H9 (cell line): ENCODE data around the gene IMMP2L. TPM values are rescaled to one million over a fixed set of nuclear protein-coding genes. Genes with fewer than 3 reads are reported as not detected.

Experiments
- DNase-seq: peaks from one replicate; pipeline ENCODE4 v3.0.0-alpha.2; 2017
- H2AFZ ChIP-seq: one replicate; pipeline ENCODE4 v1.6.1; 2013; ENCODE audit warnings: mild to moderate bottlenecking, low read length, control low read depth, moderate library complexity
- H2AK5ac ChIP-seq: 2 replicates; pipeline ENCODE4 v1.6.1; 2013; ENCODE audit warnings: low read length, control low read depth, mixed read lengths; ENCODE audit not compliant: insufficient read length
- H2BK120ac ChIP-seq: one replicate; pipeline ENCODE4 v1.6.1; 2013; ENCODE audit warnings: low read depth, mild to moderate bottlenecking, low read length, control low read depth, inconsistent platforms; ENCODE audit not compliant: poor library complexity, severe bottlenecking
- H2BK12ac ChIP-seq: 2 replicates; pipeline ENCODE4 v1.6.1; 2013; ENCODE audit warnings: low read length, control low read depth, mixed read lengths, low read depth; ENCODE audit not compliant: insufficient read length
- H2BK15ac ChIP-seq: 2 replicates; pipeline ENCODE4 v1.6.1; 2013; ENCODE audit warnings: low read depth, low read length, control low read depth
- H2BK20ac ChIP-seq: one replicate; pipeline ENCODE4 v1.6.1; 2013; ENCODE audit warnings: low read depth, mild to moderate bottlenecking, low read length, control low read depth, inconsistent platforms; ENCODE audit not compliant: poor library complexity, severe bottlenecking
- H2BK5ac ChIP-seq: 2 replicates; pipeline ENCODE4 v1.6.1; 2013; ENCODE audit warnings: low read length, control low read depth, mixed read lengths; ENCODE audit not compliant: insufficient read length
- H3K14ac ChIP-seq: 2 replicates; pipeline ENCODE4 v1.6.1; 2013; ENCODE audit warnings: low read length, control low read depth; ENCODE audit not compliant: insufficient read depth
- H3K18ac ChIP-seq: 2 replicates; pipeline ENCODE4 v1.6.1; 2013; ENCODE audit warnings: low read depth, mild to moderate bottlenecking, mixed read lengths, low read length, control low read depth; ENCODE audit not compliant: insufficient read length
- H3K23ac ChIP-seq: 2 replicates; pipeline ENCODE4 v1.6.1; 2013; ENCODE audit warnings: low read length, control low read depth, mixed read lengths, low read depth; ENCODE audit not compliant: insufficient read length
- H3K23me2 ChIP-seq: 2 replicates; pipeline ENCODE4 v1.6.1; 2013; ENCODE audit warnings: low read depth, mild to moderate bottlenecking, mixed read lengths, low read length, control low read depth; ENCODE audit not compliant: insufficient read length, poor library complexity, severe bottlenecking
- H3K27ac ChIP-seq: 2 replicates; pipeline ENCODE4 v1.5.1; 2013; ENCODE audit warnings: low read length, control low read depth, mixed read lengths, low read depth; ENCODE audit not compliant: insufficient read length
- H3K27me3 ChIP-seq: 2 replicates; pipeline ENCODE4 v1.6.1; 2013; ENCODE audit warnings: low read length, control low read depth, inconsistent platforms; ENCODE audit not compliant: insufficient read depth
- H3K4ac ChIP-seq: 2 replicates; pipeline ENCODE4 v1.6.1; 2013; ENCODE audit warnings: low read depth, mild to moderate bottlenecking, control low read depth, inconsistent platforms, low read length, moderate library complexity
- H3K4me1 ChIP-seq: 2 replicates; pipeline ENCODE4 v1.6.1; 2013; ENCODE audit warnings: low read length, control low read depth, inconsistent platforms; ENCODE audit not compliant: insufficient read depth
- H3K4me2 ChIP-seq: 2 replicates; pipeline ENCODE4 v1.6.1; 2013; ENCODE audit warnings: low read length, control low read depth, mixed read lengths; ENCODE audit not compliant: insufficient read length, insufficient read depth
- H3K56ac ChIP-seq: 2 replicates; pipeline ENCODE4 v1.6.1; 2013; ENCODE audit warnings: low read depth, mild to moderate bottlenecking, mixed read lengths, low read length, control low read depth; ENCODE audit not compliant: insufficient read length
- H3K79me1 ChIP-seq: 2 replicates; pipeline ENCODE4 v1.6.1; 2013; ENCODE audit warnings: low read depth, mild to moderate bottlenecking, moderate library complexity, low read length, control low read depth, inconsistent platforms; ENCODE audit not compliant: insufficient read depth, poor library complexity, severe bottlenecking
- H3K79me2 ChIP-seq: 2 replicates; pipeline ENCODE4 v1.6.1; 2013; ENCODE audit warnings: low read length, control low read depth, inconsistent platforms; ENCODE audit not compliant: insufficient read depth
- H3K9ac ChIP-seq: 2 replicates; pipeline ENCODE4 v1.6.1; 2013; ENCODE audit warnings: low read length, control low read depth, mixed read lengths; ENCODE audit not compliant: insufficient read length; ENCODE audit errors: extremely low read depth
- H3K9me3 ChIP-seq: one replicate; pipeline ENCODE4 v1.6.1; 2013; ENCODE audit warnings: low read depth, low read length, inconsistent platforms; ENCODE audit not compliant: control insufficient read depth
- H3T11ph ChIP-seq: one replicate; pipeline ENCODE4 v1.6.1; 2013; ENCODE audit warnings: mild to moderate bottlenecking, low read length, control low read depth, inconsistent platforms
- H4K20me1 ChIP-seq: one replicate; pipeline ENCODE4 v1.6.1; 2013; ENCODE audit not compliant: control insufficient read depth, insufficient read length, insufficient read depth
- H4K5ac ChIP-seq: 2 replicates; pipeline ENCODE4 v1.6.1; 2013; ENCODE audit warnings: low read depth, mild to moderate bottlenecking, mixed read lengths, low read length, control low read depth; ENCODE audit not compliant: insufficient read length
- H4K8ac ChIP-seq: replicated peaks from 2 replicates; pipeline ENCODE4 v1.6.1; 2013; ENCODE audit warnings: low read length, control low read depth, mixed read lengths, low read depth; ENCODE audit not compliant: insufficient read length
- H4K91ac ChIP-seq: 2 replicates; pipeline ENCODE4 v1.6.1; 2013; ENCODE audit warnings: low read depth, mild to moderate bottlenecking, moderate library complexity, mixed read lengths, low read length, control low read depth; ENCODE audit not compliant: insufficient read length
- H3K27ac Mint-ChIP-seq, 3 experiments: 2 replicates in 2 of 3; 3 replicates in 1 of 3; pipeline ENCODE4 v1.8.0; 2020 to 2021; ENCODE audit warnings: mixed read lengths in 3 of 3, mild to moderate bottlenecking in 1 of 3, moderate library complexity in 1 of 3
- H3K27me3 Mint-ChIP-seq: 2 replicates; pipeline ENCODE4 v1.8.0; 2021; ENCODE audit warnings: low read depth, mild to moderate bottlenecking, moderate library complexity, mixed read lengths
- H3K36me3 Mint-ChIP-seq, 3 experiments: 2 replicates in 2 of 3; 3 replicates in 1 of 3; pipeline ENCODE4 v1.8.0; 2020 to 2021; ENCODE audit warnings: low read depth in 3 of 3, mixed read lengths in 3 of 3; ENCODE audit not compliant: insufficient read depth in 1 of 3
- H3K4me1 Mint-ChIP-seq, 2 experiments: 2 replicates each; pipeline ENCODE4 v1.8.0; 2020; ENCODE audit warnings: mixed read lengths in 2 of 2
- H3K4me3 Mint-ChIP-seq, 2 experiments: 2 replicates in 1 of 2; 3 replicates in 1 of 2; pipeline ENCODE4 v1.8.0; 2020 to 2021; ENCODE audit warnings: mild to moderate bottlenecking in 2 of 2, mixed read lengths in 2 of 2, moderate library complexity in 1 of 2
- H3K9me3 Mint-ChIP-seq, 2 experiments: 2 replicates in 1 of 2; 3 replicates in 1 of 2; pipeline ENCODE4 v1.8.0; 2020; ENCODE audit warnings: mild to moderate bottlenecking in 2 of 2, mixed read lengths in 2 of 2, moderate library complexity in 1 of 2
- WGBS: extraction: QIAGEN DNeasy Blood & Tissue Kit; methylation state at CpG from one replicate; pipeline ENCODE4 v1.1.7; 2013; ENCODE audit warnings: missing lambda C conversion rate, low lambda C conversion rate, mixed read lengths; ENCODE audit not compliant: insufficient read length; ENCODE audit errors: extremely low coverage; 5-methylcytosine and 5-hydroxymethylcytosine counted together
- total RNA-seq: library from RNA; stranded (reverse); gene quantifications from 2 replicates; pipeline ENCODE4 v1.2.1, GENCODE V29; 2021
- TF ChIP-seq, protein P1 (sequence below): fragments of 200-600 bp; sonication (generic); conservative IDR thresholded peaks from 3 replicates; pipeline ENCODE4 v1.8.0; 2021; ENCODE audit warnings: antibody characterized with exemption, mild to moderate bottlenecking

Gene IMMP2L
- total RNA-seq, 1 experiment from 2014 or later: 14.7 TPM

DNA sequence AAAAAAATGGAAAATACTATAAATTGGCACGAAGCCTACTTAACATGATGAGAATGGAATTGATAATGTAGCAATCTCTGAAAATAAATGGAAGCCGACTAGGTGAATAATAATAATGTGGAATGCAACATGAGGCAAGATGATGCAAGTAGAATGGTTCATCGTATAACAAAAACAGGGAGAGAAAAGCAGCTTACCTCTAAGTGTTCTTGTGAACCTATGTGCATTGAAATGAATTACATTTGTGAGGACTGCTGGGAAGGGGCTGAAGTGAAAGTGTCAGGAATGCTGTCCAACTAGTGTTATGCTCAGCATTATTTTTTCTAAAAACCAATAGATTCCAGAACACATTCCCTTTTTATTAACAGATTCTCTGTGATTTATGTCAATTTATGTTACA is 912.0 kb downstream of the IMMP2L start:
- no peaks in the 10 kb centered on the region for H3K79me2 ChIP-seq

More for the DNA sequence above, 912.0 kb downstream of the IMMP2L start:
- H3K27ac Mint-ChIP-seq: peak overlapping the region in 2 of 3 experiments; percentile 11 to 92; a peak in 3 of 7 replicates
- H3K36me3 Mint-ChIP-seq: peaks cover 0 to 1% (median 0%) of the 10 kb centered on the region in 3 experiments; a peak in 1 of 7 replicates
- H2BK15ac ChIP-seq: no peak overlapping the region
- H3K9me3 Mint-ChIP-seq: no peaks in the 10 kb centered on the region; a peak in 1 of 5 replicates
- H3K27me3 ChIP-seq: no peaks in the 10 kb centered on the region
- no peak overlapping the region for H2BK5ac ChIP-seq
- H4K20me1 ChIP-seq: no peaks in the 10 kb centered on the region
- no peak overlapping the region for H2AK5ac ChIP-seq
- H3K4me1 ChIP-seq: no peaks in the 10 kb centered on the region
- H3K79me1 ChIP-seq: no peaks in the 10 kb centered on the region
- no peaks in the 10 kb centered on the region for H3K23me2 ChIP-seq
- no peak overlapping the region for H3K56ac ChIP-seq
- no peak overlapping the region for H3K4ac ChIP-seq
- H3K18ac ChIP-seq: no peak overlapping the region
- H3K14ac ChIP-seq: no peak overlapping the region
- H2BK20ac ChIP-seq: no peak overlapping the region
- H3K23ac ChIP-seq: no peak overlapping the region
- TF ChIP-seq, protein P1, sequence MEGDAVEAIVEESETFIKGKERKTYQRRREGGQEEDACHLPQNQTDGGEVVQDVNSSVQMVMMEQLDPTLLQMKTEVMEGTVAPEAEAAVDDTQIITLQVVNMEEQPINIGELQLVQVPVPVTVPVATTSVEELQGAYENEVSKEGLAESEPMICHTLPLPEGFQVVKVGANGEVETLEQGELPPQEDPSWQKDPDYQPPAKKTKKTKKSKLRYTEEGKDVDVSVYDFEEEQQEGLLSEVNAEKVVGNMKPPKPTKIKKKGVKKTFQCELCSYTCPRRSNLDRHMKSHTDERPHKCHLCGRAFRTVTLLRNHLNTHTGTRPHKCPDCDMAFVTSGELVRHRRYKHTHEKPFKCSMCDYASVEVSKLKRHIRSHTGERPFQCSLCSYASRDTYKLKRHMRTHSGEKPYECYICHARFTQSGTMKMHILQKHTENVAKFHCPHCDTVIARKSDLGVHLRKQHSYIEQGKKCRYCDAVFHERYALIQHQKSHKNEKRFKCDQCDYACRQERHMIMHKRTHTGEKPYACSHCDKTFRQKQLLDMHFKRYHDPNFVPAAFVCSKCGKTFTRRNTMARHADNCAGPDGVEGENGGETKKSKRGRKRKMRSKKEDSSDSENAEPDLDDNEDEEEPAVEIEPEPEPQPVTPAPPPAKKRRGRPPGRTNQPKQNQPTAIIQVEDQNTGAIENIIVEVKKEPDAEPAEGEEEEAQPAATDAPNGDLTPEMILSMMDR: no peak
- H3K9me3 ChIP-seq: no peaks in the 10 kb centered on the region
- H3T11ph ChIP-seq: no peak overlapping the region
- H3K4me3 Mint-ChIP-seq: no peak overlapping the region
- no peak overlapping the region for H4K8ac ChIP-seq
- H3K4me2 ChIP-seq: no peak overlapping the region
- no peak overlapping the region for H2BK120ac ChIP-seq
- H4K5ac ChIP-seq: no peak overlapping the region
- H2AFZ ChIP-seq: no peak overlapping the region
- WGBS: no CpG with 5 or more reads among the region's 3 CpGs
- H3K4me1 Mint-ChIP-seq: peaks cover 12 to 17% of the 10 kb centered on the region in 2 experiments
- H3K9ac ChIP-seq: no peak overlapping the region
- no peak overlapping the region for H3K27ac ChIP-seq
- H3K27me3 Mint-ChIP-seq: no peaks in the 10 kb centered on the region
- no peak for DNase-seq
- no peak overlapping the region for H2BK12ac ChIP-seq
- no peak overlapping the region for H4K91ac ChIP-seq
